K562 (cell line): ENCODE measurements around the gene OARD1. TPM values are rescaled to one million over a fixed set of nuclear protein-coding genes. Genes with fewer than 3 reads are reported as not detected.

Source experiments
- C11orf30 ChIP-seq: fragments of 450-650 bp; IDR thresholded peaks from 2 replicates; pipeline ENCODE4 v1.6.1; 2016; ENCODE audit warnings: low read depth, mild to moderate bottlenecking
- CBX1 ChIP-seq: sonication (generic); IDR thresholded peaks from 2 replicates; pipeline ENCODE4 v1.6.1; 2016; ENCODE audit warnings: antibody characterized with exemption, low read depth, mild to moderate bottlenecking
- ELF1 ChIP-seq: fragments of 200-800 bp; sonication (Bioruptor generic); IDR thresholded peaks from 2 replicates; pipeline ENCODE4 v1.6.1; 2016; ENCODE audit warnings: missing genetic modification characterization, missing compliant biosample characterization
- HDGF ChIP-seq: fragments of 450-650 bp; IDR thresholded peaks from 2 replicates; pipeline ENCODE4 v1.6.1; 2016
- HNRNPK ChIP-seq: fragments of 200-400 bp; formaldehyde crosslinking; IDR thresholded peaks from one replicate; pipeline ENCODE4 v1.6.1; 2018; ENCODE audit warnings: mild to moderate bottlenecking, low read depth, low read length; ENCODE audit not compliant: poor library complexity, severe bottlenecking
- MAFK ChIP-seq: IDR thresholded peaks from 2 replicates; pipeline ENCODE4 v1.6.1; 2011; ENCODE audit warnings: low read length, improper control_type of control experiment
- MAZ ChIP-seq, 2 experiments: fragments of 450-650 bp in 1 of 2; sonication (generic) in 1 of 2; formaldehyde crosslinking; IDR thresholded peaks in 1 of 2; conservative IDR thresholded peaks in 1 of 2; 2 replicates each; pipeline versions ENCODE4 v1.4.0 to v1.5.0; 2020; ENCODE audit warnings: mild to moderate bottlenecking in 1 of 2, missing genetic modification reagents in 1 of 2
- NCOR1 ChIP-seq: fragments of 450-650 bp; IDR thresholded peaks from 2 replicates; pipeline ENCODE4 v1.6.1; 2016; ENCODE audit warnings: mild to moderate bottlenecking, moderate library complexity
- NR2C1 ChIP-seq, 2 experiments: fragments of 450-650 bp; IDR thresholded peaks; 2 replicates each; pipeline ENCODE4 v1.6.1; 2017; ENCODE audit warnings: mild to moderate bottlenecking in 2 of 2, antibody characterized with exemption in 1 of 2, inconsistent platforms in 1 of 2, missing compliant biosample characterization in 1 of 2, missing genetic modification characterization in 1 of 2
- PATZ1 ChIP-seq: fragments of 250-450 bp; sonication (Bioruptor Pico); IDR thresholded peaks from 2 replicates; pipeline ENCODE4 v1.5.0; 2020; ENCODE audit warnings: mild to moderate bottlenecking, borderline replicate concordance
- RHOXF2B ChIP-seq: fragments of 250-450 bp; sonication (Bioruptor Pico); conservative IDR thresholded peaks from 2 replicates; pipeline ENCODE4 v1.5.1; 2021
- RNF2 ChIP-seq: sonication (generic); IDR thresholded peaks from 2 replicates; pipeline ENCODE4 v1.6.1; 2016
- SRSF1 ChIP-seq: fragments of 200-400 bp; formaldehyde crosslinking; IDR thresholded peaks from 2 replicates; pipeline ENCODE4 v1.6.1; 2017; ENCODE audit warnings: mild to moderate bottlenecking, low read depth, low read length, moderate library complexity
- SRSF9 ChIP-seq: fragments of 200-400 bp; formaldehyde crosslinking; IDR thresholded peaks from 2 replicates; pipeline ENCODE4 v1.6.1; 2017; ENCODE audit warnings: low read depth, low read length, borderline replicate concordance
- THRAP3 ChIP-seq: fragments of 450-650 bp; IDR thresholded peaks from 2 replicates; pipeline ENCODE4 v1.6.1; 2016; ENCODE audit warnings: mild to moderate bottlenecking, inconsistent platforms, borderline replicate concordance
- ZBTB9 ChIP-seq: fragments of 450-650 bp; formaldehyde crosslinking; IDR thresholded peaks from 2 replicates; pipeline ENCODE4 v1.4.0; 2020; ENCODE audit warnings: mild to moderate bottlenecking, moderate library complexity
- ZEB2 ChIP-seq: fragments of 450-650 bp; IDR thresholded peaks from 2 replicates; pipeline ENCODE4 v1.6.1; 2016
- ZNF316 ChIP-seq: fragments of 450-650 bp; IDR thresholded peaks from 2 replicates; pipeline ENCODE4 v1.6.1; 2016
- polyA plus RNA-seq, 8 experiments: library from polyadenylated mRNA; depleted of rRNA in 4 of 8; stranded (reverse) in 5 of 8; unstranded in 3 of 8; fragments of >200 nt; fragmentation: Nextera tagmentation in 2 of 8; fragmentation: Illumina TruSeq in 1 of 8; extraction: Ambion mirVana in 2 of 8; extraction: Trizol in 1 of 8; gene quantifications; 2 replicates each; pipeline versions ENCODE4 v1.2.1 to v1.2.3, GENCODE V29; 2011 to 2014; ENCODE audit warnings: inconsistent platforms in 1 of 8, missing spikeins in 1 of 8
- total RNA-seq, 7 experiments: library from RNA; depleted of rRNA in 6 of 7; stranded (reverse); fragments of >200 nt in 6 of 7; fragmentation: Illumina TruSeq in 2 of 7; extraction: Trizol in 2 of 7; gene quantifications; 2 replicates each; pipeline versions ENCODE4 v1.2.1 to v1.2.3, GENCODE V29; 2011 to 2021; ENCODE audit warnings: low replicate concordance in 1 of 7
- TF ChIP-seq, protein P1 (sequence below): fragments of 450-650 bp; conservative IDR thresholded peaks from 2 replicates; pipeline ENCODE4 v1.6.1; 2016; ENCODE audit warnings: missing genetic modification characterization, low read depth, mild to moderate bottlenecking, missing compliant biosample characterization, moderate library complexity
- TF ChIP-seq, protein P2 (sequence below), 3 experiments: IDR thresholded peaks in 2 of 3; conservative IDR thresholded peaks in 1 of 3; 2 replicates each; pipeline ENCODE4 v1.5.1; 2011 to 2012; ENCODE audit warnings: low read length in 3 of 3, mild to moderate bottlenecking in 3 of 3, control low read depth in 2 of 3, improper control_type of control experiment in 1 of 3, inconsistent platforms in 1 of 3, low read depth in 1 of 3, mixed read lengths in 1 of 3, moderate library complexity in 1 of 3; ENCODE audit not compliant: insufficient read depth in 2 of 3
- TF ChIP-seq, protein P3 (sequence below): fragments of 450-650 bp; formaldehyde crosslinking; IDR thresholded peaks from 2 replicates; pipeline ENCODE4 v1.4.0; 2020; ENCODE audit warnings: mild to moderate bottlenecking, moderate library complexity

Gene OARD1
- total and polyA plus RNA-seq, 9 of the 15 experiments (the other 6 are each of a cell fraction or from before 2014, with no cell fraction given), result 43.4 to 88.3 (median 61.1) TPM

DNA sequence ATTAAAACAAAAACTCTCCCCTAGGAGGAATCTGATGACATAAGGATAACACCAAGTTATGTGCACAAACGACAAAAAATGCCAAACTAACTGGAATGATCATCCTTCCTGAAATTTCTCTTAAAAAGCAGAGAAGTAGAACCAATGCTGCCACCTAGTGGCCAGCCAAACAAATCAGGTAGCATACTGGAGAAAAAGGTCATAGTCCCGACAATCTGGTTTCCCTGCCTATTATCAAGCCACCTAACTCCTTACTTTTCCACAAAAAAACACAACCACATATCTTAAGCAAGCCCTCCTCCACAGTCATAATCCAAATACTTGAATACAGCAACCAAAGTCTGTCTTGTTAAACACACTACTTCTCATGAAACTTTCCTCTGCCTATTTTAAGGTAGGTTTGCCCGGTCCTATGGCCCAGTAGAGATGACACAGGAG is 5.3 kb downstream of the OARD1 start (continued):
- TF ChIP-seq, protein P1, sequence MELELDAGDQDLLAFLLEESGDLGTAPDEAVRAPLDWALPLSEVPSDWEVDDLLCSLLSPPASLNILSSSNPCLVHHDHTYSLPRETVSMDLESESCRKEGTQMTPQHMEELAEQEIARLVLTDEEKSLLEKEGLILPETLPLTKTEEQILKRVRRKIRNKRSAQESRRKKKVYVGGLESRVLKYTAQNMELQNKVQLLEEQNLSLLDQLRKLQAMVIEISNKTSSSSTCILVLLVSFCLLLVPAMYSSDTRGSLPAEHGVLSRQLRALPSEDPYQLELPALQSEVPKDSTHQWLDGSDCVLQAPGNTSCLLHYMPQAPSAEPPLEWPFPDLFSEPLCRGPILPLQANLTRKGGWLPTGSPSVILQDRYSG, result no peak
- TF ChIP-seq C11orf30 (0 out of 2 replicates have a peak, but pooled peaks have one; percentile 4), RNF2 (no peak), NCOR1 (no peak), THRAP3 (no peak), ZBTB9 (no peak), ELF1 (tag) (no peak), HDGF (peak; percentile 85), PATZ1 (no peak), SRSF9 (no peak), MAFK (no peak), MAZ (CRISPR knock-in tag; conservative IDR thresholded peaks at IDR 0.05 in 1 of 2, IDR thresholded peaks at IDR 0.05 in 1 of 2) (0 out of 4 replicates have a peak, but pooled peaks of 1 of the 2 experiments have one; percentile 35), NR2C1 (IDR thresholded peaks at IDR 0.05) (no peak), NR2C1 (tag; IDR thresholded peaks at IDR 0.05) (no peak), RHOXF2B (CRISPR knock-in tag) (no peak), ZEB2 (no peak), SRSF1 (no peak), HNRNPK (no peak), ZNF316 (0 out of 2 replicates have a peak, but pooled peaks have one; percentile 4), CBX1 (no peak)
- TF ChIP-seq, protein P2, sequence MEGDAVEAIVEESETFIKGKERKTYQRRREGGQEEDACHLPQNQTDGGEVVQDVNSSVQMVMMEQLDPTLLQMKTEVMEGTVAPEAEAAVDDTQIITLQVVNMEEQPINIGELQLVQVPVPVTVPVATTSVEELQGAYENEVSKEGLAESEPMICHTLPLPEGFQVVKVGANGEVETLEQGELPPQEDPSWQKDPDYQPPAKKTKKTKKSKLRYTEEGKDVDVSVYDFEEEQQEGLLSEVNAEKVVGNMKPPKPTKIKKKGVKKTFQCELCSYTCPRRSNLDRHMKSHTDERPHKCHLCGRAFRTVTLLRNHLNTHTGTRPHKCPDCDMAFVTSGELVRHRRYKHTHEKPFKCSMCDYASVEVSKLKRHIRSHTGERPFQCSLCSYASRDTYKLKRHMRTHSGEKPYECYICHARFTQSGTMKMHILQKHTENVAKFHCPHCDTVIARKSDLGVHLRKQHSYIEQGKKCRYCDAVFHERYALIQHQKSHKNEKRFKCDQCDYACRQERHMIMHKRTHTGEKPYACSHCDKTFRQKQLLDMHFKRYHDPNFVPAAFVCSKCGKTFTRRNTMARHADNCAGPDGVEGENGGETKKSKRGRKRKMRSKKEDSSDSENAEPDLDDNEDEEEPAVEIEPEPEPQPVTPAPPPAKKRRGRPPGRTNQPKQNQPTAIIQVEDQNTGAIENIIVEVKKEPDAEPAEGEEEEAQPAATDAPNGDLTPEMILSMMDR (IDR thresholded peaks at IDR 0.05 in 2 of 3, conservative IDR thresholded peaks at IDR 0.05 in 1 of 3; ENCODE audit: insufficient read depth in 2 of 3, low read depth in 1 of 3, low read length in 3 of 3), result peak; percentile 72 to 89 (median 84)
- TF ChIP-seq, protein P3, sequence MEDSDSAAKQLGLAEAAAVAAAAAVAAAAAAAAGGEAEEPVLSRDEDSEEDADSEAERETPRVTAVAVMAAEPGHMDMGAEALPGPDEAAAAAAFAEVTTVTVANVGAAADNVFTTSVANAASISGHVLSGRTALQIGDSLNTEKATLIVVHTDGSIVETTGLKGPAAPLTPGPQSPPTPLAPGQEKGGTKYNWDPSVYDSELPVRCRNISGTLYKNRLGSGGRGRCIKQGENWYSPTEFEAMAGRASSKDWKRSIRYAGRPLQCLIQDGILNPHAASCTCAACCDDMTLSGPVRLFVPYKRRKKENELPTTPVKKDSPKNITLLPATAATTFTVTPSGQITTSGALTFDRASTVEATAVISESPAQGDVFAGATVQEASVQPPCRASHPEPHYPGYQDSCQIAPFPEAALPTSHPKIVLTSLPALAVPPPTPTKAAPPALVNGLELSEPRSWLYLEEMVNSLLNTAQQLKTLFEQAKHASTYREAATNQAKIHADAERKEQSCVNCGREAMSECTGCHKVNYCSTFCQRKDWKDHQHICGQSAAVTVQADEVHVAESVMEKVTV, result peak; percentile 74
